Common myeloid progenitor, CD34-positive (primary cell): ENCODE data around the gene SCYGR6.
"Not testable (repeated sequence)": the region's sequence is repeated elsewhere in the genome, so short reads cannot be mapped to it uniquely, and the experiment has no call there.

Experiments
- CTCF ChIA-PET: fragments of 350-600 bp; sonication (Branson Sonifier 250); formaldehyde crosslinking; loops from one replicate; lab custom pipeline; 2021; ENCODE audit warnings: antibody characterized with exemption; lab: Charles Lee
- POLR2A ChIA-PET: fragments of 350-600 bp; sonication (Branson Sonifier 250); formaldehyde crosslinking; loops from one replicate; lab custom pipeline; 2021; ENCODE audit warnings: antibody characterized with exemption; lab: Charles Lee
- DNase-seq, 3 donors: peaks; one replicate each; pipeline versions ENCODE4 v3.0.0 to v3.0.0-alpha.2; 2013
- H3K27ac ChIP-seq, 2 experiments: 1 replicate in 1 of 2; 2 replicates in 1 of 2; pipeline ENCODE4 v1.7.0; 2013; ENCODE audit warnings: inconsistent platforms in 2 of 2, low read length in 2 of 2, mild to moderate bottlenecking in 2 of 2, low read depth in 1 of 2, moderate library complexity in 1 of 2; ENCODE audit not compliant: severe bottlenecking in 2 of 2, insufficient read depth in 1 of 2, poor library complexity in 1 of 2
- H3K27me3 ChIP-seq, 5 experiments: replicated peaks in 2 of 5; 1 replicate in 3 of 5; 2 replicates in 2 of 5; pipeline versions ENCODE4 v1.6.1 to v1.7.0; 2013; ENCODE audit warnings: low read length in 4 of 5, mild to moderate bottlenecking in 2 of 5, moderate library complexity in 2 of 5, inconsistent platforms in 1 of 5; ENCODE audit not compliant: insufficient read depth in 5 of 5, control insufficient read depth in 4 of 5
- H3K36me3 ChIP-seq, 4 experiments: 1 replicate in 2 of 4; 2 replicates in 2 of 4; pipeline versions ENCODE4 v1.6.1 to v1.7.0; 2013; ENCODE audit warnings: low read length in 3 of 4, control low read depth in 1 of 4, mild to moderate bottlenecking in 1 of 4; ENCODE audit not compliant: control insufficient read depth in 4 of 4, insufficient read depth in 4 of 4
- H3K4me1 ChIP-seq, 4 experiments: 1 replicate in 3 of 4; 2 replicates in 1 of 4; pipeline versions ENCODE4 v1.6.1 to v1.7.1; 2013; ENCODE audit warnings: low read length in 3 of 4, mild to moderate bottlenecking in 3 of 4, control low read depth in 1 of 4, inconsistent platforms in 1 of 4, moderate library complexity in 1 of 4; ENCODE audit not compliant: control insufficient read depth in 4 of 4, insufficient read depth in 4 of 4; ENCODE audit errors: control extremely low read depth in 1 of 4
- H3K4me3 ChIP-seq, 7 experiments: 1 replicate in 4 of 7; 2 replicates in 3 of 7; pipeline versions ENCODE4 v1.5.1 to v1.7.0; 2013; ENCODE audit warnings: mild to moderate bottlenecking in 7 of 7, low read length in 6 of 7, moderate library complexity in 6 of 7, inconsistent platforms in 2 of 7, low read depth in 2 of 7, control low read depth in 1 of 7; ENCODE audit not compliant: insufficient read depth in 4 of 7, control insufficient read depth in 1 of 7; ENCODE audit errors: extremely low read depth in 1 of 7
- H3K9me3 ChIP-seq, 5 experiments: 1 replicate in 4 of 5; 2 replicates in 1 of 5; pipeline versions ENCODE4 v1.6.1 to v1.7.1; 2013; ENCODE audit warnings: low read length in 4 of 5, mild to moderate bottlenecking in 2 of 5, inconsistent platforms in 1 of 5, low read depth in 1 of 5, moderate library complexity in 1 of 5; ENCODE audit not compliant: control insufficient read depth in 4 of 5, insufficient read depth in 2 of 5; ENCODE audit errors: control extremely low read depth in 1 of 5
- WGBS: methylation state at CpG from one replicate; pipeline ENCODE4 v1.1.5; 2013; ENCODE audit not compliant: insufficient coverage; 5-methylcytosine and 5-hydroxymethylcytosine counted together

The SCYGR6 gene

GRCh38 chr2:227739351-227739750 is 14.8 kb upstream of the SCYGR6 start:
- no peak for DNase-seq
- H3K27me3 ChIP-seq: no peaks in the 10 kb centered on the region
- H3K9me3 ChIP-seq: no peaks in the 10 kb centered on the region
- no peaks in the 10 kb centered on the region for H3K4me1 ChIP-seq
- ChIA-PET CTCF (interaction anchor here (1.2 kb wide), 1 partner anchor 27 kb away, joined by 4 read pairs; no protein-coding TSS in a partner anchor), POLR2A (no interaction called here)
- H3K36me3 ChIP-seq: no peaks in the 10 kb centered on the region
- H3K4me3 ChIP-seq: no peak overlapping the region
- no peak overlapping the region for H3K27ac ChIP-seq
- 94% methylated on average over 13 of the region's 14 CpGs for WGBS

- no peak for DNase-seq
- WGBS: no CpG with 5 or more reads among the region's 5 CpGs
- Histone ChIP-seq H3K4me3 (no peak within 1 kb of the TSS), H3K36me3 (no peaks in the 10 kb centered on the region), H3K9me3 (no peaks in the 10 kb centered on the region), H3K27ac (no peak within 1 kb of the TSS), H3K4me1 (no peaks in the 10 kb centered on the region), H3K27me3 (peaks cover 0 to 6% (median 3%) of the 10 kb centered on the region in 5 experiments)
- CTCF ChIA-PET: interaction anchor here (0.6 kb wide), 1 partner anchor 454 kb away, joined by 3 read pairs; no protein-coding TSS in a partner anchor
- POLR2A ChIA-PET: no interaction called here
Measured at GRCh38 chr2:227728035-227728434, 3.5 kb upstream of the SCYGR6 start, which contains the start of gene SCYGR7. Gene SCYGR7, plus strand, starts transcription at chr2:227728335. Its CDS starts 0 bp downstream, at chr2:227728335.

GRCh38 chr2:227722821-227723220 is 1.7 kb downstream of the SCYGR6 start:
- H3K27me3 ChIP-seq, H3K36me3 ChIP-seq, H3K4me1 ChIP-seq, DNase-seq, H3K27ac ChIP-seq, H3K9me3 ChIP-seq, H3K4me3 ChIP-seq, CTCF ChIA-PET, POLR2A ChIA-PET: not testable (repeated sequence)
- WGBS: 92% methylated on average over 2 of the region's 7 CpGs

GRCh38 chr2:227720680-227721079 is 3.9 kb downstream of the SCYGR6 start:
- ChIA-PET CTCF (no interaction called here), POLR2A (no interaction called here)
- DNase-seq: no peak
- Histone ChIP-seq H3K36me3 (no peaks in the 10 kb centered on the region), H3K9me3 (no peaks in the 10 kb centered on the region), H3K4me3 (no peak overlapping the region), H3K27me3 (peaks cover 0 to 25% (median 10%) of the 10 kb centered on the region in 5 experiments), H3K4me1 (peaks cover 4 to 7% (median 5%) of the 10 kb centered on the region in 4 experiments), H3K27ac (no peak overlapping the region)
- WGBS: 93% methylated on average over 3 of the region's 4 CpGs

- DNase-seq: no peak
- Histone ChIP-seq H3K36me3 (no peaks in the 10 kb centered on the region), H3K27me3 (peaks cover 0 to 29% (median 10%) of the 10 kb centered on the region in 5 experiments), H3K27ac (no peak overlapping the region), H3K4me1 (peaks cover 4 to 7% (median 5%) of the 10 kb centered on the region in 4 experiments), H3K4me3 (no peak overlapping the region), H3K9me3 (no peaks in the 10 kb centered on the region)
- 100% methylated on average over 4 of the region's 4 CpGs for WGBS
- POLR2A ChIA-PET: no interaction called here
- CTCF ChIA-PET: no interaction called here
Measured at GRCh38 chr2:227719641-227720040, 4.9 kb downstream of the SCYGR6 start.

- POLR2A ChIA-PET: no interaction called here
Measured at GRCh38 chr2:227717687-227718567, 6.6 kb downstream of the SCYGR6 start, which contains the start of gene SLC19A3. Gene SLC19A3, minus strand, starts transcription at chr2:227718028. Its CDS starts 15,710 bp downstream, at chr2:227702318.

GRCh38 chr2:227716501-227716900 is 8.1 kb downstream of the SCYGR6 start:
- no peaks in the 10 kb centered on the region for H3K36me3 ChIP-seq
- DNase-seq: no peak
- no peaks in the 10 kb centered on the region for H3K9me3 ChIP-seq
- H3K27ac ChIP-seq: no peak overlapping the region
- ChIA-PET CTCF (no interaction called here), POLR2A (no interaction called here)
- WGBS: no CpG with 5 or more reads among the region's 2 CpGs
- H3K4me1 ChIP-seq: peaks cover 4 to 7% (median 5%) of the 10 kb centered on the region in 4 experiments
- peaks cover 0 to 26% (median 10%) of the 10 kb centered on the region in 5 experiments for H3K27me3 ChIP-seq
- H3K4me3 ChIP-seq: no peak overlapping the region

More at GRCh38 chr2:227717687-227718567, 6.6 kb downstream of the SCYGR6 start, which contains the start of gene SLC19A3:
- Histone ChIP-seq H3K9me3 (no peaks in the 10 kb centered on the region), H3K4me3 (peak within 1 kb of the TSS in 5 of 7 experiments; percentile 15 to 57 (median 42)), H3K36me3 (no peaks in the 10 kb centered on the region), H3K27ac (no peak within 1 kb of the TSS), H3K27me3 (peaks cover 0 to 26% (median 10%) of the 10 kb centered on the region in 5 experiments), H3K4me1 (peaks cover 4 to 7% (median 5%) of the 10 kb centered on the region in 4 experiments)
- WGBS: 9% methylated on average over 34 of the region's 35 CpGs
- peak; percentile 2 to 13 (median 11) for DNase-seq
- CTCF ChIA-PET: no interaction called here
